Smooth muscle cell (in vitro differentiated cells): ENCODE data around the gene DIAPH1. TPM values are rescaled to one million over a fixed set of nuclear protein-coding genes. Genes with fewer than 3 reads are reported as not detected.

Experiments
- DNase-seq: peaks from one replicate; lab custom pipeline; 2025; ENCODE audit not compliant: unreplicated experiment; lab: John Stamatoyannopoulos, UW
- H2AFZ ChIP-seq: fragments of 200-600 bp; sonication (generic); 2 replicates; pipeline ENCODE4 v1.6.0; 2016; ENCODE audit warnings: antibody characterized with exemption, low read depth, mild to moderate bottlenecking
- H3F3A ChIP-seq: fragments of 200-600 bp; sonication (generic); 2 replicates; pipeline ENCODE4 v1.6.0; 2017; ENCODE audit warnings: antibody characterized with exemption, low read depth
- H3K27ac ChIP-seq: fragments of 200-600 bp; sonication (generic); 2 replicates; pipeline ENCODE4 v1.5.1; 2016; ENCODE audit warnings: low read depth, mild to moderate bottlenecking
- H3K27me3 ChIP-seq: fragments of 200-600 bp; sonication (generic); 2 replicates; pipeline ENCODE4 v1.6.1; 2016; ENCODE audit warnings: low read depth, mild to moderate bottlenecking
- H3K36me3 ChIP-seq: fragments of 200-600 bp; sonication (generic); 2 replicates; pipeline ENCODE4 v1.5.1; 2016; ENCODE audit warnings: low read depth
- H3K4me1 ChIP-seq: fragments of 200-600 bp; sonication (generic); 2 replicates; pipeline ENCODE4 v1.5.1; 2016; ENCODE audit warnings: low read depth
- H3K4me2 ChIP-seq: fragments of 200-600 bp; sonication (generic); 2 replicates; pipeline ENCODE4 v1.6.0; 2016; ENCODE audit warnings: mild to moderate bottlenecking
- H3K4me3 ChIP-seq: fragments of 200-600 bp; sonication (generic); 2 replicates; pipeline ENCODE4 v1.5.1; 2016; ENCODE audit warnings: mild to moderate bottlenecking
- H3K79me2 ChIP-seq: fragments of 200-600 bp; sonication (generic); 2 replicates; pipeline ENCODE4 v1.6.0; 2016; ENCODE audit warnings: low read depth, mild to moderate bottlenecking
- H3K9ac ChIP-seq: fragments of 200-600 bp; sonication (generic); 2 replicates; pipeline ENCODE4 v1.6.0; 2016; ENCODE audit warnings: low read depth
- H3K9me3 ChIP-seq: fragments of 200-600 bp; sonication (generic); replicated peaks from 2 replicates; pipeline ENCODE4 v1.5.1; 2016; ENCODE audit warnings: low read depth
- H4K20me1 ChIP-seq: fragments of 200-600 bp; sonication (generic); 2 replicates; pipeline ENCODE4 v1.6.0; 2016; ENCODE audit warnings: low read depth
- WGBS: methylation state at CpG from one replicate; pipeline ENCODE4 v1.1.7; 2016; ENCODE audit warnings: low lambda C conversion rate; 5-methylcytosine and 5-hydroxymethylcytosine counted together
- polyA plus RNA-seq: library from polyadenylated mRNA; unstranded; fragments of >200 nt; fragmentation: Nextera tagmentation; extraction: Ambion mirVana; gene quantifications from 2 replicates; pipeline ENCODE4 v1.2.1, GENCODE V29; 2016
- total RNA-seq: library from RNA; depleted of rRNA; stranded (reverse); fragments of >200 nt; gene quantifications from 2 replicates; pipeline ENCODE4 v1.2.3, GENCODE V29; 2014
- TF ChIP-seq, protein P1 (sequence below): fragments of 200-600 bp; sonication (generic); IDR thresholded peaks from 2 replicates; pipeline ENCODE4 v1.5.1; 2017; ENCODE audit warnings: borderline replicate concordance, mild to moderate bottlenecking, antibody characterized with exemption; ENCODE audit not compliant: insufficient read depth, poor library complexity, severe bottlenecking

DIAPH1 gene
- total and polyA plus RNA-seq, 2 experiments from 2014 or later: 15.4 to 26.7 TPM

DNA sequence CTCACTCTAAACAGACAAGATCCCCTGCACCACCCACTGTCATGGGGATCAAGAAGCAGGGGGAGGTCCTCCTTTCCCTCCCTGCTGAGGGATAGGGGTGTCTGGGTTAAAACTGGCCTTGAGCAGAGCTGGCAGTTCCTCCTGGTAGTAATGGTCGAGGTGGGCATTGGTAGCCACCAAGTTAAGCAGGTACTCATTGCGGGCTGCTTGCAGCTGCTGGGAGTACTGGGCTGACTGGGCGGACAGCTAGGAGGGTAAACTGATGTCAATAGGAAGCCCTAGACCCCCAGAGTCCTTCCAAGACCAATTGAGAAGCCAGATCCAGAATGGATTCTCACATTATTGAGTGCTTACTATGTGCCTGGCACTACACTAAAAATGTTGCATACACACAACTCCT is 29.1 kb upstream of the DIAPH1 start:
- Histone ChIP-seq H3F3A (no peaks in the 10 kb centered on the region), H4K20me1 (no peaks in the 10 kb centered on the region), H2AFZ (no peak overlapping the region), H3K9ac (no peak overlapping the region), H3K4me1 (peaks cover 3% of the 10 kb centered on the region), H3K4me2 (no peak overlapping the region), H3K9me3 (no peaks in the 10 kb centered on the region), H3K79me2 (no peaks in the 10 kb centered on the region), H3K36me3 (no peaks in the 10 kb centered on the region), H3K27ac (no peak overlapping the region), H3K4me3 (no peak overlapping the region), H3K27me3 (no peaks in the 10 kb centered on the region)
- TF ChIP-seq, protein P1, sequence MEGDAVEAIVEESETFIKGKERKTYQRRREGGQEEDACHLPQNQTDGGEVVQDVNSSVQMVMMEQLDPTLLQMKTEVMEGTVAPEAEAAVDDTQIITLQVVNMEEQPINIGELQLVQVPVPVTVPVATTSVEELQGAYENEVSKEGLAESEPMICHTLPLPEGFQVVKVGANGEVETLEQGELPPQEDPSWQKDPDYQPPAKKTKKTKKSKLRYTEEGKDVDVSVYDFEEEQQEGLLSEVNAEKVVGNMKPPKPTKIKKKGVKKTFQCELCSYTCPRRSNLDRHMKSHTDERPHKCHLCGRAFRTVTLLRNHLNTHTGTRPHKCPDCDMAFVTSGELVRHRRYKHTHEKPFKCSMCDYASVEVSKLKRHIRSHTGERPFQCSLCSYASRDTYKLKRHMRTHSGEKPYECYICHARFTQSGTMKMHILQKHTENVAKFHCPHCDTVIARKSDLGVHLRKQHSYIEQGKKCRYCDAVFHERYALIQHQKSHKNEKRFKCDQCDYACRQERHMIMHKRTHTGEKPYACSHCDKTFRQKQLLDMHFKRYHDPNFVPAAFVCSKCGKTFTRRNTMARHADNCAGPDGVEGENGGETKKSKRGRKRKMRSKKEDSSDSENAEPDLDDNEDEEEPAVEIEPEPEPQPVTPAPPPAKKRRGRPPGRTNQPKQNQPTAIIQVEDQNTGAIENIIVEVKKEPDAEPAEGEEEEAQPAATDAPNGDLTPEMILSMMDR: no peak
- no peak for DNase-seq
- WGBS: 88% methylated on average over 3 of the region's 3 CpGs

DNA sequence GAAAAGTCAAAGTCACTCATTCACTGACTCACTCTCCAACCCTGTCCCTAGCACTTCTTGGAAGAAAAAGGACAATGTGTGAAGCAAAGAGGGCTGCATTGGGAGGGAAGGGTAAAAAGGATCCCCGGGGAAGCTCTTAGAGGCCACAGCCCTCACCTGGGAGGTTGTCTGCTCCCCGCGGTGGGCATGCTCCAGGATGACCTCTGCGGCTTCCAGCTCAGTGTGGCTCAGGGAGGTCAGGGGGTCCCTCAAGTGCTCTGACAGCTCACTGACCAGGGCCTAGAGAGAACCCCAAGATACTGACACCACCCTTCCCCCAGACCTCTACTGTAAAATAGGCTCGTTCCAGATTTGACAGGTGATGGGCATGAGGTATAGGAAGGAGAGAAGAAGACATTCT is 28.4 kb upstream of the DIAPH1 start:
- H3K27me3 ChIP-seq: no peaks in the 10 kb centered on the region
- no peak overlapping the region for H3K27ac ChIP-seq
- H3K9ac ChIP-seq: no peak overlapping the region
- H3K9me3 ChIP-seq: no peaks in the 10 kb centered on the region
- no peak overlapping the region for H3K4me2 ChIP-seq
- H3F3A ChIP-seq: no peaks in the 10 kb centered on the region
- no peak overlapping the region for H3K4me3 ChIP-seq
- H3K79me2 ChIP-seq: no peaks in the 10 kb centered on the region
- 98% methylated on average over 5 of the region's 5 CpGs for WGBS
- H3K36me3 ChIP-seq: no peaks in the 10 kb centered on the region
- peaks cover 3% of the 10 kb centered on the region for H3K4me1 ChIP-seq
- DNase-seq: no peak
- no peak overlapping the region for H2AFZ ChIP-seq
- no peaks in the 10 kb centered on the region for H4K20me1 ChIP-seq
- TF ChIP-seq, protein P1: no peak

DNA sequence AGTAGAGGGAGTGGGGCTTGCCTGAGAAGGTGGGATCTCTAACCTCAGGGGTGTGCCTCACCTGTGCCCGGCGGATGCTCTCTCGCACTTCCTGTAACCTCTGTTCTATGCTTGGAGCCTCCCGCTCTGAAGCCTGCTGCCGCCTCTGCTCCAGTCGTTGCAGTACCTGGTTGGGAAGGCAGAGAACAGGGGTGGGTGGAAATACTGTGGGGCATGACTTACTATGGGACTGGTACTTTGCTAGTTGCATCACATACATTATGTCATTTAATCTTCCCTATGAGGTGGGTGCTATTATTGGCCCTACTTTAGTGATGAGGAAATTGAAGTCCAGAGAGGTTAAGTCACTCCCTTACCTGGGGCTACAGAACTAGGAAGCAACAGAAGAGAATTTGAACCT is 27.2 kb upstream of the DIAPH1 start:
- Histone ChIP-seq H3K9ac (no peak overlapping the region), H3K9me3 (no peaks in the 10 kb centered on the region), H3K4me3 (no peak overlapping the region), H3F3A (peaks cover 6% of the 10 kb centered on the region), H4K20me1 (peaks cover 8% of the 10 kb centered on the region), H2AFZ (no peak overlapping the region), H3K27ac (no peak overlapping the region), H3K79me2 (no peaks in the 10 kb centered on the region), H3K27me3 (no peaks in the 10 kb centered on the region), H3K36me3 (no peaks in the 10 kb centered on the region), H3K4me1 (no peaks in the 10 kb centered on the region), H3K4me2 (no peak overlapping the region)
- no peak for DNase-seq
- TF ChIP-seq, protein P1: no peak
- WGBS: 94% methylated on average over 6 of the region's 6 CpGs

DNA sequence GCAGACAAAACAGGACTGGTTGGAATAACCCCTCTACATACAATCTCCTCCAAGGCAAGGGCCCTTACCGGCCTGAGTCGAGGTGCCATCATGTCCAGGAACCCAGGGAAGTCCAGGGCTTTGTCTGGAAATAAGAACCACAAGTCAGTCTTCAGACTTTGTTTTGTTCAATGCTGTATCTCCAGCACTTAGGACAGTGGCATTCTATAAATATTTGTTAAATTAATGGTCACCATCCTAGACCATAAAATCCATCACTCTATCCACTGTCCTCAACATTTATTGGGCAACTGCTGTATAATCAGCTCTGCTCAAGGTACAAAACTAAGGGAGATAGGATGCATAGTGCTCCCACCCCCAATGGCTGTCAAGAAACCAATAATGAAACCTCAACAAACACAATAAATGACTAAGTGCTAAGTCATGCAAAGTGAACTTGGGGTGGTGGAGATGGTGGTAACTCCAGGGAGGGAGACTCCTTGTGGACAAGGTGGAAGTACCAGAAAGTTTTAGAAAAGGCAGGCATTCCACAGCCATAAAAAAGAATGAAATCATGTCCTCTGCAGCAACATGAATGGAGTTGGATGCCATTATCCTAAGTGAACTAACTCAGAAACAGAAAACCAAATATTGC is 23.0 kb upstream of the DIAPH1 start:
- Histone ChIP-seq H3K4me1 (peaks cover 3% of the 10 kb centered on the region), H3F3A (peaks cover 6% of the 10 kb centered on the region), H4K20me1 (peaks cover 12% of the 10 kb centered on the region), H3K4me2 (no peak overlapping the region), H3K27ac (no peak overlapping the region), H3K4me3 (no peak overlapping the region), H3K27me3 (no peaks in the 10 kb centered on the region), H3K79me2 (no peaks in the 10 kb centered on the region), H2AFZ (no peak overlapping the region), H3K9me3 (no peaks in the 10 kb centered on the region), H3K9ac (no peak overlapping the region), H3K36me3 (no peaks in the 10 kb centered on the region)
- TF ChIP-seq, protein P1: no peak
- WGBS: 91% methylated on average over 2 of the region's 2 CpGs
- no peak for DNase-seq
